Activated CD8-positive, alpha-beta memory T cell treated with anti-CD3 and anti-CD28 coated beads for 1 hour (primary cell): ENCODE results near the gene ITGA3.

Experiments
- DNase-seq, 2 donors: peaks; one replicate each; pipeline ENCODE4 v3.0.0-alpha.2; 2020; ENCODE audit warnings: low read depth in 1 of 2; ENCODE audit errors: extremely low read depth in 1 of 2

The ITGA3 gene

DNA sequence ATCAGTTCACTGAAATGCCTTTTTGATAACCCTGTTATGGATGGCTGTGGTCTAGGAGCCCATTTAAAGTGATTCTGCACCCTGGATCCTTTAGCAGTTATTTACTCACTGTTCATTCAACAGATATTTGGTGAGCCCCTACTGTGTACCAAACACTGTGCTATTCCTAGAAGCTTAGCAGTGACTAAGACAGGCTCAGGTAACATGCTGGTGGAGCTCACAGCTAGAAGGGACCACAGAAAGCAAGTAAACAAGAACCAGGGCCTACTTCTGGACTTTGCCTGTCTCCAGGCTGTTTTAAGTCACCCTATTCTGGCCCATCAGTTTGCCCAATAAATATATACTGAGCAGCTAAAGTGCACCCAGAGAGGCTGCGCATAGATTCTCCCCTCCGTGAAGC is 11.1 kb downstream of the ITGA3 start:
- no peak for DNase-seq

DNA sequence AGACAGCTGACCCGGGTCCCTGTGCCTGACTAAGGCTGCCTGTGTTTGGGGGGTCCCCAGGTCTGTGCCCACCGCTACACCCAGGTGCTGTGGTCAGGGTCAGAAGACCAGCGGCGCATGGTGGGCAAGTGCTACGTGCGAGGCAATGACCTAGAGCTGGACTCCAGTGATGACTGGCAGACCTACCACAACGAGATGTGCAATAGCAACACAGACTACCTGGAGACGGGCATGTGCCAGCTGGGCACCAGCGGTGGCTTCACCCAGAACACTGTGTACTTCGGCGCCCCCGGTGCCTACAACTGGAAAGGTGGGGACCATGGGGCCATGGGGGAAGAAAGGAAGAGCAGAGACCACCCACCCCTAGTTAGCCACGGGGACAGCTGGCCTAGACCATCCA is 12.1 kb downstream of the ITGA3 start:
- no peak for DNase-seq

DNA sequence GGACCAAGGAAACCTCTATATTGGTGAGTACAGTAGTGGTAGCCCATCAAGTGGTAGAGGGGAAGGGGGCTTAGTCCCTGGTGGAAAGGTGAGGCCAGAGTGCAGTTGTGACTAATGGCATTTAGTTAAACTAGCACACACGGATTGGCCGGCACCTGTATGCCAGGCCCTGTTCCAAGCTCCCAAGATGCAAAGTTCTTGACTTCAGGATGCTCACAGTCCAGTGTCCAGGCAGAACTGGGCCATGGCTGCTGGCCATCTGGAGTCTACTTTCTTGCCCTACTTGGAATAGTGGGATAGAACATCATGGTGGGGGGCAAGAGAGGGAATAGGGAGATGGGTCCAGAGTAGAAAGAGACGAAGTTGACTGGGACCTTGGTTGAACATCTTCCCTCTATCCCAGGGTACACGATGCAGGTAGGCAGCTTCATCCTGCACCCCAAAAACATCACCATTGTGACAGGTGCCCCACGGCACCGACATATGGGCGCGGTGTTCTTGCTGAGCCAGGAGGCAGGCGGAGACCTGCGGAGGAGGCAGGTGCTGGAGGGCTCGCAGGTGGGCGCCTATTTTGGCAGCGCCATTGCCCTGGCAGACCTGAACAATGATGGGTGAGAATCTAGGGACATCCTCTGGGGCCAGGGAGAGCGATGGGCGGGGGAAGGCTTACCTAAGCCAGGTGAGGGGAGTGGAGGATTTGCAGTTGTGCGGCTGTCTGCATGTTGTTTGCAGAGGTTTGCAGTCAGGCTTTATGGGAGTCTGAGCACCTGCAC is 15.2 kb downstream of the ITGA3 start:
- no peak for DNase-seq

DNA sequence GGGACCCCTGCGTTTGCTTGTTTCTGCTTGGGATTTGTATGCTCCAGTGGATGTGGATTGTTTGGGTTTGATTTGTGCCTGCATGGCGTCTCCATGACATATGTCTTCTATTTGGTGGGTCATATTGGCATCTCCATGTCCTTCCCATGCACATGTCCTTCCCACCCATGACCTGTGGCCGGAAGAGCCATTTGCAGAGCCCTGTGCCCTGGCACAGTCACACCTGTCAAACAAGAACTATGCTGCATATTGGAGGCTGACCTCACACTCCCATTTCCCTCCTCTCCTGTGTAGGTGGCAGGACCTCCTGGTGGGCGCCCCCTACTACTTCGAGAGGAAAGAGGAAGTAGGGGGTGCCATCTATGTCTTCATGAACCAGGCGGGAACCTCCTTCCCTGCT is 15.8 kb downstream of the ITGA3 start:
- no peak for DNase-seq

DNA sequence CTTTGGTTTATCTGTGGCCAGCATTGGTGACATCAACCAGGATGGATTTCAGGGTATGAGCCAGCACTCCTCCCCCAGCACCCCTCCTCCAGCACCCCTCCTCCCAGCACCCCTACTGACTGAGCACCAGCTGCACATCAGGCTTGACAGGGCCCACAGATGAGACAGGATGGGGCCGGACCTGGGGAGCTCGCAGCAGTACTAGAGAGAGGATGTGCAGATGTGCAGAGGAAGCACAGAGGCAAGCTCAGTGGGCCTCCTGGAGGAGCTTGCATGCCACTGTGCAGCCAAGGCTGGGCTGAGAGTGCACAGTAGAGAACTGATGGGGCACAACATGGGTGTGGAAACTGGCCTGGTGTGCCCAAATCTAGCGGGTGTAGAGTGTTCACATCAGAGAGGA is 16.2 kb downstream of the ITGA3 start:
- DNase-seq: no peak

DNA sequence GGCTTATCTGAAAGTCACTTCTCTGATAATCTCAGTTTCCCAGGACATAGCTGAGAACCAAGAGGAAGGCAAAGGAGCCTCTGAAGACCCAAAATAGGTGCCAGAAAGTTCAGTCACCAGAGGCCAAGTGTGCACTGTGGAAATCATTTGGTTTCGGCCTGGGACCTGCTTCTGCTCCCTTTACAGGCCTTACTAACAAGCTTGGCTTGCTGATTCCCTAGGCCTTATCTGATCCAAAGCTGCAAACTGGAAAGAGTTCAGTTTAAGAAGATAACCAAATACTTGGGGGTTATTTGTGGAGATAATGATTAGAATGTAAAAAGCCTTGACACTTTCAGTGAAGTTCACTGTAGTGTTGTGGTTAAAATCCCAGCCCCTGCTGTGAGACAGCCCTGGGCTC is 17.0 kb downstream of the ITGA3 start:
- DNase-seq: no peak

DNA sequence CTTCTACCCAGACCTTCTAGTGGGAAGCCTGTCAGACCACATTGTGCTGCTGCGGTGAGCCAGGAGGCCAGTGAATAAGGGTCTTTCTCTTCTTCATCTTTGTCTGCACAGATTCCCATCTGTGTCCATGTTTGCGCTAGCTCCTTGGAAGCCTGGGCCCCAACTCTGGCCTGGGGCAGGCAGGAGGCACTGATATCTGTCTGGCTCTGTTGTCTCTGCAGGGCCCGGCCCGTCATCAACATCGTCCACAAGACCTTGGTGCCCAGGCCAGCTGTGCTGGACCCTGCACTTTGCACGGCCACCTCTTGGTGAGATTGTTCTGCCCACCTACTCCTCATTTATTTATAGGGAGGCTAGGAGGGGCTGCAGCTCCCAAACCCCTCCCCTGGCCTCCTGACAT is 18.3 kb downstream of the ITGA3 start:
- no peak for DNase-seq

DNA sequence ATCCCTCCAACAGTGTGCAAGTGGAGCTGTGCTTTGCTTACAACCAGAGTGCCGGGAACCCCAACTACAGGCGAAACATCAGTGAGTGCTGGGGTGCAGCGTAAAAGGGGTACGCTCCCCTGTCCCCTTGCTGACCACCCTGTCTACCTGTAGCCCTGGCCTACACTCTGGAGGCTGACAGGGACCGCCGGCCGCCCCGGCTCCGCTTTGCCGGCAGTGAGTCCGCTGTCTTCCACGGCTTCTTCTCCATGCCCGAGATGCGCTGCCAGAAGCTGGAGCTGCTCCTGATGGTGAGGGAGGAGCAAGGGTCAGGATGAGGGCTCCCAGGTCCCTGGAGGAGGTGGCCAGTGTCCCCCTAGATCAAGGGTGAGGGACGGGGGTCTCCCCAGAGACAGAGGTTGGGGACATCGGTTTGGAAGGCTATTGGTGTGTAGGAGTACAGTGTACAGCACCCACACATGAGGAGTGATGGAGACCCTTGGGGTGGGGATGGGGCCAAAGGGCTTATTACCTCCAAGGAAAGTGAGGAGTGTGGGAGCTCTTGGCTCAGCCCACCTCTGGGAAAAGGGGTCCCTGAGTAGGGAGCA is 19.6 kb downstream of the ITGA3 start:
- no peak for DNase-seq

DNA sequence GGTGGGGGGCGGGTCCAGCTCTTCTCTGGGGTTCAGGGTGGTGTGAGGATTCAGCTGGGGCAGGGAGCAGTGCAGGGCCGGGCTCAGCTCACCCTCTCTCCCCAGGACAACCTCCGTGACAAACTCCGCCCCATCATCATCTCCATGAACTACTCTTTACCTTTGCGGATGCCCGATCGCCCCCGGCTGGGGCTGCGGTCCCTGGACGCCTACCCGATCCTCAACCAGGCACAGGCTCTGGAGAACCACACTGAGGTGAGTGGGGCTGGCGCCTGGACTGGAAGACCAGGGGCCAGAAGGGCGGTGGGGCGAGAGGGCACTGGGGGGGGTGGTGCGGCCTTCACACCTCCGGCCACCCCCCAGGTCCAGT is 20.3 kb downstream of the ITGA3 start:
- no peak for DNase-seq

DNA sequence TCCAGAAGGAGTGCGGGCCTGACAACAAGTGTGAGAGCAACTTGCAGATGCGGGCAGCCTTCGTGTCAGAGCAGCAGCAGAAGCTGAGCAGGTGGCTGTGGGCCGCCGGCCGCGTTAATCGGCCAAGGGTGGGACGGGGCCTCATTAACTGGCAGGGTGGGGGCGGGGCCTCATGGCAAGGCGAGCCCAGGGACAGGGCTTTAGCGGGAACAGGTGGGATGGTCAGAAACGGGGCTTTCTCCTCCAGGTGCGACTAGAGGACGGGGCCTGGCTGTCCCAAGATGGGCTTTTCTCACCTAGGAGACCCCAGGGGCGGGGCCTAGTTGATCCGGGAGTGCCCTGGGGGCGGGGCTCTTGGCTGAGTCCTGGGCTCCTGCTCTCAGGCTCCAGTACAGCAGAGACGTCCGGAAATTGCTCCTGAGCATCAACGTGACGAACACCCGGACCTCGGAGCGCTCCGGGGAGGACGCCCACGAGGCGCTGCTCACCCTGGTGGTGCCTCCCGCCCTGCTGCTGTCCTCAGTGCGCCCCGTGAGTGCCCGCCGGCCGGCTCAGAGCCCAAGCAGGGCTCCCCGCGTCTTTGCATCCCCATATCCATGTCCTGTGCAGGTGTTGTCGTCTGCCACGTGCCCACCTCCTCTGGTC is 20.8 kb downstream of the ITGA3 start:
- no peak for DNase-seq

DNA sequence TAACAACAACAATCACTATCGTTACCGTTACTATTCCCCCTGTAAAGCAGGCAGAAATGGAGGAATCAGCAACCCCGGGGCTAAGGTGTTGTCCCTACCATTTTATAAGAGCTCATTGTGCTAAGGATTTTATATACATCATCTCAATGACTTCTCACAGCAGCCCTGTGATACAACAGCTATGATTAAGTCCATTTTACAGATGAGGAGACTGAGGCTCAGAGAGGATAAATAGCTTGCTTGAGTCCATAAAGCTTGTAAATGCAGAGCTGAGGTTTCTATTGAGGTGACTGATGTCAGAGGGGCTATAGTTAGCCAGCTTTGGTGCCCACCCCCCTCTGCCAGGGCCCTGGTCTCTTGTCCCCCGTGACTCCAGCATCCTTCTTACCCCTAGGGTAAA is 22.5 kb downstream of the ITGA3 start:
- DNase-seq: no peak

DNA sequence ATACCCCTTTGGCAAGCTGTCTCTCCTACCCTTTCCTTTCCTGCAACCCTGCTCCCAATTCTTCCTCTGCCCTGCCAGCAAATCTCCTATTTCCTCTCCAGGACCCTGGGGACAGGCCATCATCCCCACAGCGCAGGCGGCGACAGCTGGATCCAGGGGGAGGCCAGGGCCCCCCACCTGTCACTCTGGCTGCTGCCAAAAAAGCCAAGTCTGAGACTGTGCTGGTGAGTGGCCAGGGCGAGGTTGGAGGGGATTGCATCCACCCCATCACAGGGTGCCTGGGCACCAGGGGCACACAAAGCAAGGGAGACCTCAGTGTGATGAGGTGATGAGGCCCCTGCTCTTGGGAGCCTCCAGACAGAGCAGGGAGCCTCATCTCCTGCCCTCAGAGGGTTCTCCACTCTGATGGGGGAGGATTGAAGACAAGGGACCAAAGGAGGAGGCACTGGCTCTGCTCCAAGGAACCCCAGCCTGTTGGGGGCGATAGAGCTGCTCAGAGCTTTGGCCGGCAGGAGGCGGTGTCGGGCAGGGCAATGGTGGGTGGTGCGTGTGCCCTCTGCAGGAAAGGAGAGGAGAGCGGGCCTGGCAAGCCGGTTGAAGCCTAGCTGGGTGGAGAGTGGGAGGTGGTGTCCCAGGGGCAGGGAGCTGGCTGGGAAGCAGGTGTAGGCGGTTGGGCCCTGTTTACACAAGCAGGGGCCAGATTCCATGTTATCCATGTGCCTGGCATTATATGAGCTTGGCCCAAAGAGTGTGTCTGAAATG is 23.6 kb downstream of the ITGA3 start:
- no peak for DNase-seq

DNA sequence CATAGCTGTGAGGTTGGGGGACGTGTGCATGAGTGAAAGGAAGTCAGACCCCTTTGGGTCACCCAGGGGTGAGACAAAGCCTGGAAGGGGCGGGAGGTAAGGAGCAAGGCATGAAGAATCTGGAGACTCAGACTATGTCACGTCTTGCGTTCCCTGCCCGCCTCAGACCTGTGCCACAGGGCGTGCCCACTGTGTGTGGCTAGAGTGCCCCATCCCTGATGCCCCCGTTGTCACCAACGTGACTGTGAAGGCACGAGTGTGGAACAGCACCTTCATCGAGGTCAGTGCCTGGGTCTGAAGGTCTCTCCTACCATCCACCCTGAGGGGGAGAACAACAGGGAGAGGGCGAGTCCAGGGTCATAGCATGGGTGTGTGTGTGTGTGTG is 24.2 kb downstream of the ITGA3 start:
- DNase-seq: no peak

DNA sequence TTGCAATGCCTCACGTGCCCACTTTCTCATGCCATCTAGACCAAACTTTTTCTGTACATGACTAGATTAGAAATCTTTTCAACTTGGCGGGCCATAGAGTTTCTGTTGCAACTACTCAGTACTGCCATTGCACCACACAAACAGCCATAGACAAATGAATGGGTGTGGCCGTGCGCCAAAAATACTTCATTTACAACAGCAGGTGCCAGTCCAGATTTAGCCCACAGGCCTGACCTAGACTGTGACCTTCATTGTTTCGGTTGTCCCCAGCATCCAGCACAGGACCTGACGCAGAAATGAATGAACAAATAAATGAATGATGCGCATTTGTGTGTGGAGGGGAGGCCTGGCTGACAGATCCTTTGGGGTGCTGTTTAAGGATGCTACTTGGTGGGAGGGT is 24.9 kb downstream of the ITGA3 start:
- DNase-seq: no peak

DNA sequence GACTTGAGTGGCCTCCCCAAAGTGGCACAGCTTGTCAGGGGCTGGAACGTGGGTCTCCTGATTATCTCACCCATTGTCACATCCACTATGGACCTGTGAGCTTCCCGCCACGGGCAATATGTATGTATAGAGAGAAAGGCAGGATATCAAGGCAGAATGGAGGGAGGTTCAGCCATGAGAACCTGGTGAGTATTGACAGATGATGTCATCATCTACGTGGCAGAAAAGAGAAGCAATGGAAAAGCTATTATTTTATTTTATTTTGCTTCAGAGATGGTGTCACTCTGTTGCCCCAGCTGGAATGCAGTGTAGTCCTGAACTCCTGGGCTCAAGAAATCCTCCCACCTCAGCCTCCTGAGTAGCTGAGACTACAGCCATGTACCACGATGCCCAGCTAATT is 25.8 kb downstream of the ITGA3 start:
- no peak for DNase-seq

DNA sequence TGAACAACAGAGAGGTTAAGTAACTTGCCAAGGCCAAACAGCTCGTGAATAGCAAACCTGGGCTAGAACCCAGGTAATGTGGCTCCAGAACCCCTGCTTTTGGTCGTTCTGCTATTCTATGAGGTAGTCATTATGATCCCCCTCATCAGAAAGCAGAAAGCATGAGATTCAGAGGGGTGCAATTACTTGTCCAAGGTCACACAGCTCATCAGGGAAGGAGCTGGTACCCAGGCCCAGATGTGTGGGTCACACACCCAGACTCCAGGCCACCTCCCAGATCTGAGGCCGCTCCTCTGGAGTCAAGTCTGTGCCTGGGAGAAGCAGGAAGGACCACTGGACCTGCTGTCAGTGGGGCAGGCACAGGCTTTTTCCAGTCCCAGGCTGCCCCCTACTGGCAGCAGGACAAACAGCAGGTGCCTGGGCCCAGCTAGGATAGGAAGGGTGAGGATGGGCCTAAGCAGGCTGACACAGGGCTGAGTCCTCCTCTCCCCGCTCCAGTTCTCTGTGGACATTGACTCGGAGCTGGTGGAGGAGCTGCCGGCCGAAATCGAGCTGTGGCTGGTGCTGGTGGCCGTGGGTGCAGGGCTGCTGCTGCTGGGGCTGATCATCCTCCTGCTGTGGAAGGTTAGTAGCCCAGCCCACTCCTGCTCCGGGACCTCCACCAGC is 31.5 kb downstream of the ITGA3 start:
- peak; percentile 32 to 61 for DNase-seq

DNA sequence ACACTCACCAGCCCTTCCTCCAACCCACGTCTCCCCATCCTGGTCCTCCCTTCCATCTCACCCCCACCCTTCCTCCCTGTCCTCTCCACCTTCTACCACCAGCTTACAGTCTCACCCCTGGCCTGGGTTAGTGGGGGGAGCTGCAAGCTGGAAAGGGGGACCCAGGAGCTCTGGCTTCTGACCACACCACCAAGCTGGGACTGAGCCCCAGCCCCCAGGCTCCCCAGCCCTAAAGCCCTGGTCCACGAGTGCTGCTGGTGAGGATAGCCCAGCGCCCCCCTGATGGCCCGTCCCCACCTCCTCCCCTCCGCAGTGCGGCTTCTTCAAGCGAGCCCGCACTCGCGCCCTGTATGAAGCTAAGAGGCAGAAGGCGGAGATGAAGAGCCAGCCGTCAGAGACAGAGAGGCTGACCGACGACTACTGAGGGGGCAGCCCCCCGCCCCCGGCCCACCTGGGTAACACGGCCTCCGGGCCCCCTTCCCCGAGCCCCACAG is 32.0 kb downstream of the ITGA3 start:
- no peak for DNase-seq

DNA sequence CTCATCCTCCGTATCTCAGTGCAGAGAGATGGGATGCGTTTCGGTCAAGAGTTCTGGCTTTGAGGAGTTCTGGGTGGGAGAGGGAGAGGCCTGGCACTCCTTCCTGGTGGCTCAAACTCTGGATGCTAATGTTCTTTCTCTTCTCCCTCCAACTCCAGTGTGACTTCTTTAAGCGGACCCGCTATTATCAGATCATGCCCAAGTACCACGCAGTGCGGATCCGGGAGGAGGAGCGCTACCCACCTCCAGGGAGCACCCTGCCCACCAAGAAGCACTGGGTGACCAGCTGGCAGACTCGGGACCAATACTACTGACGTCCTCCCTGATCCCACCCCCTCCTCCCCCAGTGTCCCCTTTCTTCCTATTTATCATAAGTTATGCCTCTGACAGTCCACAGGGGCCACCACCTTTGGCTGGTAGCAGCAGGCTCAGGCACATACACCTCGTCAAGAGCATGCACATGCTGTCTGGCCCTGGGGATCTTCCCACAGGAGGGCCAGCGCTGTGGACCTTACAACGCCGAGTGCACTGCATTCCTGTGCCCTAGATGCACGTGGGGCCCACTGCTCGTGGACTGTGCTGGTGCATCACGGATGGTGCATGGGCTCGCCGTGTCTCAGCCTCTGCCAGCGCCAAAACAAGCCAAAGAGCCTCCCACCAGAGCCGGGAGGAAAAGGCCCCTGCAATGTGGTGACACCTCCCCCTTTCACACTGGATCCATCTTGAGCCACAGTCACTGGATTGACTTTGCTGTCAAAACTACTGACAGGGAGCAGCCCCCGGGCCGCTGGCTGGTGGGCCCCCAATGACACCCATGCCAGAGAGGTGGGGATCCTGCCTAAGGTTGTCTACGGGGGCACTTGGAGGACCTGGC is 33.3 kb downstream of the ITGA3 start:
- DNase-seq: no peak

DNA sequence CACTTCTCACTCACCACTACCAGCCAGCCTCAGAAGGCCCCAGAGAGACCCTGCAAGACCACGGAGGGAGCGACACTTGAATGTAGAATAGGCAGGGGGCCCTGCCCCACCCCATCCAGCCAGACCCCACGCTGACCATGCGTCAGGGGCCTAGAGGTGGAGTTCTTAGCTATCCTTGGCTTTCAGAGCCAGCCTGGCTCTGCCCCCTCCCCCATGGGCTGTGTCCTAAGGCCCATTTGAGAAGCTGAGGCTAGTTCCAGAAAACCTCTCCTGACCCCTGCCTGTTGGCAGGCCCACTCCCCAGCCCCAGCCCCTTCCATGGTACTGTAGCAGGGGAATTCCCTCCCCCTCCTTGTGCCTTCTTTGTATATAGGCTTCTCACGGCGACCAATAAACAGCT is 34.2 kb downstream of the ITGA3 start:
- DNase-seq: no peak
